ENCODE measurements around the gene RUNX1.

The RUNX1 gene

DNA sequence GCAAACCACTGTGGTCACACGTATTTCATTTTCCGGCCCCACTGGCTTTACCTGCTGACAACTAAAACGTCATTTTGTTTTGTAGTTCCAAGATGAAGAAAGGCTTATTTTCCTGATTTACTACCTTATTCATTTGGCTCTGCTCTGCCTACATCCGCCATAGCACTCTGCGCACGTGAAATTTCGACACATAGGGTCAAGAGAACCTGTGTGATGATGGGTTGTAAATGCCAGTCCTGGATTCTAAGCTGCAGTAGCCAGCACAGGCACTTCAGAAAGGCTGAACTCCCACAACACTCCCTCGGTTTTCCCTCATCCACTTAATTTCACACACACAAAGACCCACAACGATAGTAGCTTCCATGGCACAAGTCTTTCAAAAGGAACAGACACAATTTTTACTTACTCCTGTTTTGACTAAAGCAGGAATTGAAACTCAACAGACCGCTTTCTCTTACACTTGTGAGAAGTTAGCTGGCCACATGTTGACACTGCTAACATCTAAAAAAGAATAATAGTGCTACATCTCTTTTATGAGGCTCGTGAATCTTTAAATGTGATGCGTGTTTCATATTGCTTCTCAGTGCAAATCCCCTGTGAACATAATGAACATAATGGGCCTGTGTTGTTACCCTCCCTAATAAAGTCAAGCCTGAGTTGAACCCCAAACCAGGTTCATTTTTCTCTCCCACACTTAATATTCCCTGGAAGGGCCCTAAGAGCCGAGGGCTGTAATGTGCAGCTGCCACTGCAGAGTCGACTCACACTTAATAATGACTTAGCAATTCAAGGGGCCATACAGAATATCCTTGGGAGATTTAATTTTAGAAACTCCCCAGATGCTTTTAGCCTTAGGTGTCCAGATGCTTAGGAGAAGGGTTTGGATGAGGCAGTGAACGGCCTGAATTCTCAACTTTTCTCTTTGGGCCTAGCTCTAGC lies 1.5 kb upstream of the RUNX1 start:
- TF ChIP-seq POLR2A (IDR thresholded peaks at IDR 0.05; ENCODE audit: low read length) (no peak), GATA1 (IDR thresholded peaks at IDR 0.05; ENCODE audit: low read depth, low read length) (no peak)
- peak in 1 of 2 experiments; percentile 46 for DNase-seq

DNA sequence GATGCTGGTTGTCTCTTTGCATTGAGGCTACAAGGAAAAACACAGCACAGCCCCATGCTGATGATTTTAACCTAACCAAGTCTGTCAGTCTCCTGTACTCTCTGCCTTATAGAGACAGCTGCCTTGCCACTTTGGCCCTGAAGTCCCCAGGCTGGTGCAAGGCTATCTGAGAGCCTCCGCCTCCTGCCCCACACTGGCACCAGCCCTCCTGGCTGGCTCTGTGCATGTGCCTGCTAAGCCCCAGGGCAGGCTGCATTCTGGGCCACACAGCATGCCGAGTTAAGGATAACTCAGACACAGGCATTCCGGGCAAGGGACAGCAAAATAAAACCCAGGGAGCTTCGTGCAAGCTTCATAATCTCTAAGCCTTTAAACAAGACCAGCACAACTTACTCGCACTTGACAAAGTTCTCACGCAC lies 910 bp downstream of the RUNX1 start:
- DNase-seq, result peak; percentile 67 to 75
- TF ChIP-seq POLR2A (IDR thresholded peaks at IDR 0.05; ENCODE audit: low read length) (peak; percentile 38), GATA1 (IDR thresholded peaks at IDR 0.05; ENCODE audit: low read depth, low read length) (no peak)

DNA sequence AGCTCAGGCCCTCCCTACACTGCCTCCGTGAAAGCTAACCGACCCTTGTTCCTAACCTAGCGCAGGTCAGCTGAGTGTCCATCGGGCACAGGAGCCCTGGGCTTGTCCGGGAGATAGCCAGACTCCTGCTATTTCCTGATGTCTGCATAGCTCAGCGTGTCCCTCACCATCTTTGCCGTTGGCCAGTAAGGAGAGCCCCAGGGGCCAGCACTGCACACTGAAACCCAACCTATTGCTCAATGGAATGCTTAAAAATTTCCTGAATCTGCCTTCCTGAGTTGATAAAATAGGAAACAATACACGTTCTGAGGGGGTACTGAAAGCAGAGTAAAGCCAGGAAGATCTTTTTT lies 2.2 kb downstream of the RUNX1 start:
- no peak for TF ChIP-seq GATA1 (IDR thresholded peaks at IDR 0.05; ENCODE audit: low read depth, low read length)
- peak; percentile 4 for TF ChIP-seq POLR2A (IDR thresholded peaks at IDR 0.05; ENCODE audit: low read length)
- peak in 1 of 2 experiments; percentile 56 for DNase-seq

DNA sequence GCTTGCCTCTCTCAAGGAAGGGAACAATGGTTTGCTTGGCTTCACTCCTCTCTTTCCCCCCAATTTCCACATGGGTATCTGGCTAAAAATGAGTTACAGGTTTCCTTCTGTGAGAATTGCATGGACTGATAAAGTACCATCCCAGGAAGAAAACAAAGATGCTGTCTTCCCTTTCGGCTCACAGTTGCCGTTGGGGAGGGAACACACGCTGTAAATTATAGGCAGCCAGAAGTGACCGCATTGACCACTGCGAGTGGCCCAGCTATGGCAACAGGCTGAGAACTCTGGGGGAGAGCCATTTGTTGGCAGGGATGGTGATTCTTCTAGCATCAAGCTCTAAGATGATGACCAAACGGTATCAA lies 2.9 kb downstream of the RUNX1 start:
- no peak for TF ChIP-seq POLR2A (IDR thresholded peaks at IDR 0.05; ENCODE audit: low read length)
- no peak for TF ChIP-seq GATA1 (IDR thresholded peaks at IDR 0.05; ENCODE audit: low read depth, low read length)
- DNase-seq, result peak; percentile 13 to 28

DNA sequence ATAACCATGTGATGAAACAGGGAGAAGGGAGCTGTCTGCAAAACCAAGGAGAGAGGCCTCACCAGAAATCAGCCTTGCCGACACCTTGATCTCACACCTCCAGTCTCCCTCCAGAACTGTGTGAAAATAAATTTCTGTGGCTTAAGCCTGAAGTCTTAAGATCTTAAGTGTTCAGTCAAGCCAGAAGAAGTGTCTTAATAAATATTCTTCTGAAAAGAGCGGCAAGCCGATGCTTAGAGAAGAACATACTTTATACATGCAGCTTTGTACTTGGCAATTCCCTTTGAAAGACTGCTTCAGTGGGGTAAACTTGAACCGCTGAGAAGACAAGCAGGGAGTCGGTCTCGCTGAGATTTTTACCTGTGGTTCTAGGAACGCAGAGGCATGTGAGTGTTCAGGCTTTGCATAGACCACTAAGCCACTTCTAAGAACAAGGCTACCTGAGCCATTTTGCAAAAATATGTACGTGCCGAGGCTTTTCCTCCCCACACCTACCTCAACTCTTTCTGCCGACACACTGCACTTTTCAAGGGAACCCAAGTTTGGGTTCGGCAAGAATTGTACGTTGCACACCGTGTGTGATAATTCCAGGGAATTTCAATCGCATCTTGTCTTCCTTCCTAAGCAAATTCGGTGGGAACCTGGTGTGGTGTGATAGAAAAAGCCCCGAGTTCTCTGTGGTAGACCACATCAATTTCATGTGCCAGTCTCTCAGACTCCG lies 3.4 kb downstream of the RUNX1 start:
- no peak for DNase-seq
- no peak for TF ChIP-seq GATA1 (IDR thresholded peaks at IDR 0.05; ENCODE audit: low read depth, low read length)
- TF ChIP-seq POLR2A (IDR thresholded peaks at IDR 0.05; ENCODE audit: low read length), result no peak

DNA sequence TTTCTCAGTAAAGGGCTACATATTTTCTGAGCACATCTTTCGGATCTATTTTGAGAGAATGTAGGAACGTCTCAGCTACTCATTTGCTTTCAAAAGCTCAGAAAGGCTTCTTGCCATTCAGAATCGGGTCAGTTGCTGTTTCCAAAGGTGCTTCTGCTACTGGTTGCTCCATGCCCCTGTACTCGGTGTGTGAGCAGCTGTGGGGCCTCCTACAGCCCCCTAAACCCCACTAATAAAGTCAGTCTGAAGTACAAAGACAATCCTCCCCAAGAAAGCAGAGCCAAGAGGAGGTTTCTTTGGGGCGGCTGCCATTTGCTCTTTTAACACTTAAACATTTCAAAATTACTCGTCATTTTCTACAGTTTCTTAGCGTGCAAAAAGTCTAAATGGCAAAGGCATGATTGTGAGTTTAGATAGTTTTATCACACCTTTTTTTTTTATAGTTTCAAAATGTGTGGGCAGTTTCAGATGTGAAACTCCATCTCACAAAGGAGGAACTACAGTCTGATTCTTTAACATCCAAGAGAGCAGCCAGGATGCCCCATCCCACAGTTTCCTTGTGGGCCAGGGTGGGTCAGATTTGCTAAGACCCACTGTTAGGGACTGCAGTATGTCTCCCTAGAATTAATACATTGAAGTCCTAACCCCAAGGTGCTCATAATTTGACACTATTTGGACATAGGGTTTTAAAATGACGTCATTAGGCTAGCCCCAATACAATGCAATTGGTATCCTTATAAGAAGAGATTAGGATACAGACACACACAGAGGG lies 4.1 kb downstream of the RUNX1 start:
- TF ChIP-seq POLR2A (IDR thresholded peaks at IDR 0.05; ENCODE audit: low read length), result no peak
- TF ChIP-seq GATA1 (IDR thresholded peaks at IDR 0.05; ENCODE audit: low read depth, low read length), result no peak
- no peak for DNase-seq

DNA sequence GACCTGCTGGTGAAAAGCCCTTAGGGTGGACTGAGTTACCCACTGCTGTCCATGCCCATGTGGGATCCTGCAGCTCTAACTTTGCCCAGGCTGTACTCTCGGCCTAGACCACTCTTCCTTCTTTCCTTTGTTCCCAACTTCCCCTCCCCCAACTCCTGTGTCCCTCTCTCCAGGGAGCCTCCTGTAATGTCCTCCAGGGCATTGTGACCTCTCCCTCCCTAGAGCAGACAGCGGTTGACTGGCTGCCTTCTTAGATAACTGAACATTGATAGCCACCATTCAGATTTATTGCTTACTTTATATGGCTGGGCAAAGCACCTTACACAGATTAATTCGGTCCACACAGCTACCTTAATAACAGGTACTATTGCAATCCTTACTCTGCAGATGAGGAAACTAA lies 5.0 kb downstream of the RUNX1 start:
- TF ChIP-seq GATA1 (IDR thresholded peaks at IDR 0.05; ENCODE audit: low read depth, low read length), result no peak
- TF ChIP-seq POLR2A (IDR thresholded peaks at IDR 0.05; ENCODE audit: low read length), result no peak
- no peak for DNase-seq

DNA sequence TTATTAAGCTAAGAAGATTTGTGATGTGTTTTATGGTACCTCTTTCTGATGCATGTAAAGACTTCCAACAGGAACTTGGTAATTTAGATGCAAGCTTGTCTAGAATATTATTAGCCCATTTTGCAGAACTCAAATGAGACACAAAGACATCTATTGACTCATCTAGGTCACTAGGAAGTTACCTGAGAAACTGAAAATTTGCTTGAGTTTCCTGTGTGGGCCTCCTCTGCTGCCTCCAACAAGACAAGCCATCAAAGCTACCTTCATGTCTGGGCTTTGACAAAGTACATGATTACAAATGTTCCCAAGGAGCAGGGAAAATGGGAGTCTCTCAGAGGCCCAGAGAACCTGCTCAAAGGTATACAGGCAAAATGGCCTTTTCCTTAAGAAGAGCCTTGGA lies 5.6 kb downstream of the RUNX1 start:
- no peak for TF ChIP-seq POLR2A (IDR thresholded peaks at IDR 0.05; ENCODE audit: low read length)
- no peak for TF ChIP-seq GATA1 (IDR thresholded peaks at IDR 0.05; ENCODE audit: low read depth, low read length)
- no peak for DNase-seq

DNA sequence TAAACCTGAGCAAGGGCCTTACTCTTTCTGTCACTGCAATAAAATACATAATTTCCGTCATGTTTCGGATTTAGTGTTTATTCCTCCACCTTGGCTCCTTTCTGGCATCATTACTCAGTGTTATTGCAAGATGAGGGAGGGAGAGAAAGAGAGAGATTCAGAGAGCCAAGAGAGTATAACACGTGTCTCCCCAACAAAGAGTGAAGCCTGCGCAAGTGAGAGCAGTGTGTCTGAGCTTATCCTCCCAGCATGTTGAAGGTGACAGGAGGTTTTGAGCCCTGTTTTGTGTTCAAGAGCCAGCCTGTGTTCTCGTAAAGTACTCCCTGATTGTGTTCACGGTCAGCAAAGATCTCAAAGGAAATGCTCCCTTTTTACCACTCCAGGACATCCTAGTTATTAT lies 6.3 kb downstream of the RUNX1 start:
- no peak for DNase-seq
- TF ChIP-seq POLR2A (IDR thresholded peaks at IDR 0.05; ENCODE audit: low read length), result no peak
- TF ChIP-seq GATA1 (IDR thresholded peaks at IDR 0.05; ENCODE audit: low read depth, low read length), result no peak

DNA sequence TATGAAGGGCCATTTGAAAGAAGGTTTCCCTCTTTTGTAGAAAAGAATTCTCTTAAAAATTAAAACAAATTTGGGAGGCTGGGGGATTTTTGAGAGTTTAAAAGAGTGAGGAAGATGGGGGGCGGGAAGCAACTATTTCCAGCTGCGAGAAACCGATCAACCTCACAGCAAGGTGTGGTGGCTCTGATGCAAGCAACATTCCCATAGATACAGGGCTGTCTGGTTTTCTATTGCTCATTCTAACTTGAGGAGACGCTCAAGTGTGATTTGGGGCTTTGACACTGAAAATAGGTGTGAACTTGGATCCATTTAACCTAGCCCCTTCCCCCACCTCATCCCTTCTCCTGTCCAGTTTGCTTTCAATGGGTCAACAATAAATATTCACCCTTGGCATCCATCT lies 7.2 kb downstream of the RUNX1 start:
- DNase-seq, result no peak
- no peak for TF ChIP-seq GATA1 (IDR thresholded peaks at IDR 0.05; ENCODE audit: low read depth, low read length)
- no peak for TF ChIP-seq POLR2A (IDR thresholded peaks at IDR 0.05; ENCODE audit: low read length)

DNA sequence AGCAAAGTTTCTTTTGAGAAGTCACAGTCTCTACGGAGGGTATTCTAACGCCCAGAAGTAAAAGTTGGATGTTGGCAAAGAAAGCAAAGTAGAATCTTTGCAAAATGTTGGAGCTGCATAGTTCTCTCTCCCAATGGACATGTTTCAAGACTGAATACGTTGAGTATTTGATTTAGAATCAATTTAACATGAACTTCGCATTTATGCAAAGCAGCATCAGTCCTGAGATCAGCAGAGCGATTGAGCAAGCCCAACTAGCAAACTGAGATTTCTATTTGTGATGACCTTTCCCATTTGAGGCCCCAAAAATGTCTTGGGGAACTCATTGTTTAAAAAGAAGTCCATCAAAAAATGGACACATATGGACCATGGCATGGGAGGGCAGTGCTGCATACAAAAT lies 8.0 kb downstream of the RUNX1 start:
- TF ChIP-seq GATA1 (IDR thresholded peaks at IDR 0.05; ENCODE audit: low read depth, low read length) (no peak), POLR2A (IDR thresholded peaks at IDR 0.05; ENCODE audit: low read length) (no peak)
- DNase-seq, result no peak

DNA sequence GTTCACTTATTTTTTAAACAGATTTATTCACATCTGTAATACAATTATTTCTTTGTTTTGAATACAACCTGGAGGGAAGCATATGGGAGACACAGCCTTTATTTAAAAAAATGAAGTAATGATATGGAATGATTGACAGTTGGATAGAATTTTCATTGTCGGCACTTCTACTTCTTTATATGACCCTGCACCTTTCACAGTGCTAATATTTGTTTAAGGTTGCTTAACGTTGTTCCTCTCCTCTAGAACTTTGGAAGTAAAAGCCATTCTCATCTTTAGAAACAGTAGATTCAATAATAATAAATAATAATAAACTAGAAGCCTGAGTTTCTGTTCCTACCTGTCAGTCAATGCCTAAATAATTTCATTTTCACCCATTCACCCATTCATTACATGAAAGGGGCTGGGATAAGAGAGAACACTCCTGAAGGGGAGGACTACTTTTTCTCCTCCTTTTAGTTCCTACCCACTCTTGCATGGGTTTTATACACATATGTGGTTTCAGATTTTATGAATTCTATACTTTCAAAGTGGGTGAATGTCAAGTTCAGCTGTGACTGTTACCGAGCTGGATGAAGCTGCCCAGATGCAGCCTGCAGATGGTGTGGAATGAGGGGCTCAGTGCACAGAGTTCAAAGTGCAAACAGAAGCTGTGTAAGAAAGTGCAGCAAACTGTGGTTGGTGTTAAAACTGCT lies 9.4 kb downstream of the RUNX1 start:
- TF ChIP-seq POLR2A (IDR thresholded peaks at IDR 0.05; ENCODE audit: low read length) (no peak), GATA1 (IDR thresholded peaks at IDR 0.05; ENCODE audit: low read depth, low read length) (no peak)
- DNase-seq, result no peak

DNA sequence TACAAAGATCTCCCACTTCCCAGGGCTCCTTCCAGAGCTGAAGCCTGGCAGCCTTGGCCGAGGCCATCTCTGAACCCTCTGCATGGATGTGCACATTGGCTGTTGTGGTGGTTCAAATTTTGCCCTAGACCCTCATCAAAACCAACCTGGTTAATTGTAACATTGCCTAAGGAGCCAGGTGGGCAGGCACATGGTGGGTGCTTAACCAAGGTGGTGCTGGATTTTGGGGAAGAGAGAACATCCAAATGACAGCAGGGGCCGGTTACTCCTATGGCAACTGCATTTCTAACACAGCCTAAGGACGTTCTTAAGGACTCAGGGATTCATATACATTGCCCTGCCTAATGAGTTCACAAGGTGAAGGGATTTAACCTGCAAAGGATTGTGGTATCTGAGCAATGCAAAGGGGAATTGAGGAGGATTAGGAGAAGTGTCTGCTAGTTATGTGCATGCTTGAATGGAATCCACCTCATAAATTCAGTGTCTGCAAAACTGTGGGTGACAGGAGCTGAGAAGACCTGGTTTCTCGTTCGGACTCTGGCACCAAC lies 10.3 kb downstream of the RUNX1 start:
- no peak for DNase-seq
- TF ChIP-seq POLR2A (IDR thresholded peaks at IDR 0.05; ENCODE audit: low read length) (no peak), GATA1 (IDR thresholded peaks at IDR 0.05; ENCODE audit: low read depth, low read length) (no peak)

Data from erythroblast (primary cell).